Stimulated activated CD4-positive, alpha-beta T cell treated with anti-CD3 and anti-CD28 coated beads, TNF-alpha, amount 100 ng/mL, for 4 hours (primary cell): ENCODE measurements around the gene HYDIN.
"Not testable (repeated sequence)": the region's sequence is repeated elsewhere in the genome, so short reads cannot be mapped to it uniquely, and the experiment has no call there.

ENCODE experiments used
- DNase-seq, 3 experiments: peaks; one replicate each; pipeline ENCODE4 v3.0.0-alpha.2; 2020; ENCODE audit warnings: low read depth in 3 of 3

HYDIN gene

DNA sequence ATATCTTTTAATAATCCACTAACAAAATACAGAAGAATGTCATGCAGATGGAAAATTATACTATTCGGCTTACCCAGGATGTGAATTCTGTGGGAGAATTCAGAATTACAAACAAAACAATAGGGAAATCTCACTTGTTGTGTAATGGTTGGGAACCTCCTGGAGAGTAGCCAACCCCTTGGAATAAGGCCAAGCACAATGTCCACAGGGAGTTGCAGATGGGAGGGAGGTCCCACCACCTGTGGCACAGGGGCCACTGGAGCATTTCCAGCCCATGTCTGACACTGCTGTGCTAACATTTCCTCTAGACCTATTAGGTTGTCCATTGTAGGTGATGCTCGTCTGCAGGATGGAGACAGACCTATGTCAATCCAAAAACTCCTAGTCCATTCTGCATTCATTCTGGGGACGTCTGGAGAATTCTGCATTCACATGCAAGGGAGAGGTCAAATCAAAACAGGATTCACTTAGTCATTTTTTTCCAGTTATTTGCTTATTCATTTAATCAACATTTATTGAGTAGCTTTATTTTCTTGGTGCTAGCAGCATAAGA, 120.8 kb downstream of the HYDIN start:
- not testable (repeated sequence) for DNase-seq

DNA sequence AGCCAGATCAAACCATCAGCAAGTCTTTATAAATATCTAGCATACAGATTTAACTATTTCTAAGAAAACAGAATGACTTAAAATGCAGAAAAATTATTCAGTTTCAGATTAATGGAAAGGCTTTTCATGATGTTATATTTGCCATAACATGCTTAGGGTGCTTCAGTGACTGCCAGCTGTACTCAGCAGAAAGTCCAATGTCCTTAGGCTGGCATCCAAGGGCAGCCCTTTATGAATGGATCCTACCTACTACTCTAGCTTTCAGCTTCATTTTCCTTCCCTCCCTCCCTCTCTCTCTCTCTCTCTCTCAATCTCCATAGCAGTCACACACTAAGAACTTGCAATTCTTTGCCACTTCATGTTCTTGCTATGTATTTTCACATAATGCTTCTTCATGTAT, 124.6 kb downstream of the HYDIN start:
- DNase-seq = not testable (repeated sequence)

DNA sequence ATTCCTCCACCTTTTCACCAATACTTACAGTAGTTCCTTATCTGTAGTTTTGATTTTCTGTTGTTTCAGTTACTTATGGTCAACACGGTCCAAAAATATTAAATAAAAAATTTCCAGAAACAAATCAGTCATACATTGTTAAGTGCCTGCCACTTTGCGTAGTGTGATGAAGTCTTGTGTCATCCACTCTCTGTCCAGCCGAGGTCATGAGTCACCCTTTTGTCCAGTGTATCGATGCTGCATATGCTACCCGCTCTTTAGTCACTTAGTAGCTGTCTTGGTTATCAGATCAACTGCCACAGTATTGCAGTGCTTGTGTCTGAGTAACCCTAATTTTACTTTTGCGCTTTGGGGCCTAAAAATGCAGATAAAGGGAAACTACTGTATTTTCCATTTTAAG, 146.9 kb downstream of the HYDIN start:
- not testable (repeated sequence) for DNase-seq

DNA sequence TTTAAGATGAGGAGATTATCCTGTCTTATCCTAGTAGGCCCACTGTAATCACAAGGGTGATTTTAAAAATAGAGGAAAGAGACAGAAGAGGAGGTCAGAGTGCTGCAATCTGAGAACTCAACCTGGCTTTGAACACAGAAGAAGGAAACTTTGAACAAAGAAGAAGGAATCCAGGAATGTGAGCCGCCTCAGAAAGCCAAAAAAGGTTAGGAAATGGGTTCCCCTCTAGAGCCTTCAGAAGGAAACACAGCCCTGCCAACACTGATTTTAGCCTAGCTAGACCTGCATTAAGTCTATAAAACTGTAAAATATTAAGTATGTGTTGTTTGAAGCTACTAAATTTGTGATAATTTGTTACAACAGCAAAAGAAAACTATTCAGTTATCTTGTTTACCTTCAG, 149.7 kb downstream of the HYDIN start:
- DNase-seq = not testable (repeated sequence)

DNA sequence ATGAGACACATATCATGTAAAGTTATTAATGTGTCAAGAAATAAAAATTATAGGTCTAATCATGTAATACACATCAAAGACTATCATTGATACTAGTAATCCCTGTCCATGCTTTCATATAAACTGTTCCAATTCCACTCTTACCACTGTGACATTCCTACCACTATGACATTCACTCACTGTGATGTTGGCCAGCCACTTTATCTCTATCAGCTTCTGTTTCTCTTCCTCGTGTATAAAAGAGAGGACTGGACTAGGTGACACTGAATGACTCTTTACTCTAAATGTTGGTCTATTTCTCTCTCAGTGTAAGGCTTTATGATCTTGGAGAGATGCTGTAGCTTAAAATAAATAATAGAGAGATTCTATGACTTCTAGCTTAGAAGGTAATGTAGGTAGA, 150.3 kb downstream of the HYDIN start:
- not testable (repeated sequence) for DNase-seq

DNA sequence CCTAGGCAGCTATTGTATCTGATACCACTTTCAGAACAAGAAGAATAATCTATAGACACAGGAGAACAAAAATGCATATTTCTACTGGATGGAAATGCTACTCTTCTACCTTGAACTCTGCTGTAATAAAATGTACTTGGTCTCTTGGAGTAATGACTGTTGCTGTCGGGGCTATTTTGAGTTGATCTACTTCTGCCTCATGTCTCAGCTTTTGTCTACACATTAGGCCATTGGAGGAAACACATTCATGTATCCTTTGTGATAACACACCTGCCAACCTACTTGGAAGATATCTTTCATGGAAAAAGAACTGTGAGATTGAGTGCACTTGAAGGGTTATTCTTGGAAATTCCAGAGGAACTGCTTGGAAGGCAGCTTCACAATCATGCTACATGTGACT, 159.9 kb downstream of the HYDIN start:
- not testable (repeated sequence) for DNase-seq

DNA sequence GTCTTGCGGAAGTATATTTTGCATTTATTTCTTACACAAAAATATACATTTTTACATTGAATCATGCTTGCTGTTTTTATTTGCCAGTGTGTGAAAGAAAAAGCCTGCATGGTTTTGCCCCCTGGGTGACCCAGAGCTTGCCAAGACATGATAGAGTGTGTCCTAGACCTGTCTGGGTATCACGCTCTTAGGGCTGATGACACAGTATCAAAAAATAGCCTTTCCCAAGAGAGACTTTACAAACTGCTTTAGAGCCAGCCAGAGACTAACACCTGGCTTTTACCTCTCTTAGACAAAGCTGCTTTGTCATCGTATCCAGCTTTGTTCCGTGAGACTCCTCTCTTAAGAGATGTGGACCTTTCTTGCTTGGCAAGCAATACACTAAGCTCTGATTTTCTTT, 160.7 kb downstream of the HYDIN start:
- DNase-seq = not testable (repeated sequence)

DNA sequence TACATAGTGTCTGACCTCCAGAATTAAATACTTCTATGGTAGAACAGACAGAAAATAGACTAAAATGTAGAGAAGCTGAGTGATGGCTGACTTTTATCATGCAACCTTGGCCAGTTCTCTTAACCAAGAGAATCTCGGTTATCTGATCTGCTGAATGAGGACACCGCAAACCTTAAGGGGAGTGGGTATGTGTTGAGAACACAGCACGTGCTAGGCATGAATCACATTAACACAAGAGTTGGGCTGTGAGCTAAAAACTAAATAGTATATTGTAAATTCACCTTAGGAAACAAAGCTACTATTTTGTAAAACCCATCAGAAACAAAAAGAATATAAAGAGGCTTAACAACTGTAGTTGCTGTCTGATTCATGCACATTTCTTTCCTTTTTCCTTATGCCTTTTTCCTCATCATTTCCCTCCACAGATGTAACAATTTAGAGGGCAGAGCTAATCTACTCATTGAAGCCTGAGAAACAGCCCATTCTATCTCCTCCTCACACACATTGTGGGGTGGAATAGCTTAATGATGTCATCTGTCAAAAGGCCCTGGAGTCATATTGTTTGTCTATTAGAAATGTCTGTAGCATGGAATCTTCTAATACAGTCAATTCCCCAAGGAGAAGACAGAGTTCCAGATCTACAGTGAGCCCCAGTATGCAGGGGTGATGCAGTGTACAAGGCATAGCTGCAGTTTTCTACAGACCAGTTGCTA, 176.5 kb downstream of the HYDIN start:
- DNase-seq = not testable (repeated sequence)

DNA sequence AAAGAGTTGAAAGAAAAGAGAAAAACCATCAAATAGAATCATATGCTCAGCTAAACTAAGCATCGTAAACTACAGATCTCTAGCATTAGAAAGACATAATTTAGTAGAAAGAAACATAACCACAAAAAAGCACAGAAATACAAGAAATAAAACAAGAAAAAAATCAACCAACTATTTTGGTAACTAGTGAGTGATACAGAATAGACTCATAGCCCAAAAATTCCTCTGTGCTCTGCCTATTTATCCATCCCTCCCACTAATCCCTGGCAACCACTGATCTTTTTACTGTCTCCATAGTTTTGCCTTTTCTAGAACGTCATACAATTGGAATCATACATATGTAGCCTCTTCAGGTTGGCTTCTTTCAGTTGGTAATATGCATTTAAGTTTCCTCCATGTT, 180.2 kb downstream of the HYDIN start:
- DNase-seq = not testable (repeated sequence)

DNA sequence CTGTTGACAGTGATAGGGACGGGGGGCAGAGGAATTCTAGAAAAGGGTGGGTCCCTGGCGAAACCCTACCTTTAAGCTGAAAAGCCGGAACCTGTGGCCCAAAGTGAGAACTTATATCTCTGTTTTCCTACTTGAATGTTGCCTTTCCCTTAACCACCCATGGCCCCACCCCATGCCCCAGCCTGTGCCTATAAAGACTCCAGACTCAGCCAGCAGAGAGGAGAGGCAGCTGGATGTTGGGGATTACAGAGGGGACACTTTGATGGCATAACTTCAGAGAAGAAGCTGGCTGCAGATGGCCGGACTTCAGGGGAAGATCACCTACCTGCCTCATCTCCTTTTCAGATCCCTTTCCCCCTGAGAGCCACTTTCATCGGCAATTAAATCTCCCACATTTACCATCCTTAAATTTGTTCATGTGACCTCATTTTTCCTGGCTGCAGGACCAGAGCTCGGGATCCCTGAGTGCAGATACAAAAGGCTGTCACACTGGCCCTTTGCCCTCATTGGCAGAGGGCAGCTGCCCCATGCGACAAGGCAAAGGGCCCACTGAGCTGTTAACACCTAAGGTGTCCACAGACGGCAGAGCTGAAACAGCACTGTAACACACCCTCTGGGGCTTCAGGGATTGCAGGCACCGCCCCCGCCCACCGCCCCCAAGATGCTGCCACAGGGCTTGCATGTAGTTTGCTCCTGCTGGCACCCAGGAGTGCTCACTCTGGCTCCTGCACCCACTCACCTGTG, 191.0 kb downstream of the HYDIN start:
- DNase-seq = not testable (repeated sequence)

DNA sequence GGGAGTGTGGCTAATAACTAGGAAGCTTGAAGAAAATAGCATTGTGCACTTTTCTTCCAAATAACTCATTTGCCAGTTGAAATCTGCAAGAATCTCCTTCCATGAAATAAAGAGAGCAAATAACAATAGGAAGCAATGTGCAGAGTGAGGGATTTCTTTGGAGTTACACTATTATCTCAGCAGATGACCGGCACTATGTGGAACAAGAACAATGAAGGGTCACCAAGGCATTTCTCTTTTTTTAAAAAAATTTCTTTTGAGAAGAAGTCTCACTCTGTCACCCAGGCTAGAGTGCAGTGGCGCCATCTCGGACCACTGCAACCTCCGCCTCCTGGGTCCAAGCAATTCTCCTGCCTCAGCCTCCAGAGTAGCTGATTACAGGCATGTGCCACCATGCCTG, 192.1 kb downstream of the HYDIN start:
- DNase-seq = not testable (repeated sequence)

DNA sequence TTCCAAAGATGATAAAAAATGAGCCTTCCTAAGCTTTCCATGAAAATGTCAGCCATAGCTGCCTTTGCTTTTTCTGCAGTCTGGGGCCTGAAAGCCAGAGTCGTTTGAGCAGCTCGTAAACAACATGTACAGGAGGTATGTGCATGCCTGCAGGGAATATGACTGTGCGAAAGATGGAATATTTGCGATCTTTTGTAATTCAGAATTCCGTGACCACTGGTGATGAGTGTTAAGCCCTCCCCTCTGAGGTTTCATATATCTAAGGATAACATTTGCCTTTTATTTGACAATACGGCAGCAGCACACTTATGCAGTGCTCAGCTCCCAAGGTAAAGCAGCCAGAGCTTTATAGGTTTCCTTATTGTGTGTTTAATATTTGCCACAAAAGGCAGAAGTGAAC, 192.5 kb downstream of the HYDIN start:
- DNase-seq = not testable (repeated sequence)

DNA sequence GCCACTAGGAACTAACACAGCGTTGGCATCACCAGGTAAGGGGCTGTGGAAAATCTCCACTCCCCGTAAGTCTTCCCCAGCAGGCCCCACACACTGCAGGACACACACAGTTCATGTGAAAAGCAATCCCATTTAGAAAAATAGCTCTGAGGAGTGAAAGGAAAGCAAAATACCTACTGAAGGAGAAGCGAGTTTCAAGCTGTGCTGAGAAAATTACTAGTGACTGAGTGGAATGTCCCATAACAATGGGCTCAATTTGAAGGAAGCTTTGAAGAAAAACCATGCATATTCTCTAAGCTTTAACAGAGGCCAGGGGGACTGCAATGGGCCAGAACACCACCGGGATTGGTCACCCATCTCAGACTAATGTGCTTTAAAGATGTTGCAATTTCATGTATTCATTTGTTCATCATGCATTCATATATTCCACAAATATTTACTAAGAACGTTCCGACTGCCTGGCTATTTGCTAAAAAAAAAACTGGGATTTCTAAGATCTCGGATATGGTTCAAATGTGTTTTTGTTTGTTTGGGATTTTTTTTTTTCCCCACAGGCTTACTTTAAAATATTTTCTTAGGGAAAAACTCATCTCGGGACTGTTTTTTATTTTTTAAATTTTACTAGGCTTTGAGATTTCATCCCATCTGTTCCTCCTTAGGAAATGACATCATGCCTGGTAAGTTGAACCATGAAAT, 202.3 kb downstream of the HYDIN start:
- DNase-seq = not testable (repeated sequence)

DNA sequence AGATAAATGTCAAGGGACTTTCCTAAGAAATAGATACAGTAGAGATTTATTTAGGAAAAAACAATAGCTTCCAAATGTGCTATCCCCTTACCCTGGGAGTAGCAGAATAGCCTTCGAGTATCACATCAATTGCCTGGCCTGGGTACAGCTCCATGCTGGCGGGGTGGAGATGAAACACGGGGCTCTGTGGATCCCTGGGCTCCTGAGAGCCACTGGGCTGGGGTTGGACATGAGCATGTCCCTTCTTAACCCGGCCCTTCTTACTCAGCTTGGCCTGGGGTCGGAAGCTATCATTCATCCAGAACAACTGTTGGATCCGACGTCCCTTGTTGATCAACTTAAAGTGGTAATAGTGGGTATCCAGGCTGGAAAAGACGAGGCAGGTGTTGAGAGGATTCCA, 203.0 kb downstream of the HYDIN start:
- not testable (repeated sequence) for DNase-seq

DNA sequence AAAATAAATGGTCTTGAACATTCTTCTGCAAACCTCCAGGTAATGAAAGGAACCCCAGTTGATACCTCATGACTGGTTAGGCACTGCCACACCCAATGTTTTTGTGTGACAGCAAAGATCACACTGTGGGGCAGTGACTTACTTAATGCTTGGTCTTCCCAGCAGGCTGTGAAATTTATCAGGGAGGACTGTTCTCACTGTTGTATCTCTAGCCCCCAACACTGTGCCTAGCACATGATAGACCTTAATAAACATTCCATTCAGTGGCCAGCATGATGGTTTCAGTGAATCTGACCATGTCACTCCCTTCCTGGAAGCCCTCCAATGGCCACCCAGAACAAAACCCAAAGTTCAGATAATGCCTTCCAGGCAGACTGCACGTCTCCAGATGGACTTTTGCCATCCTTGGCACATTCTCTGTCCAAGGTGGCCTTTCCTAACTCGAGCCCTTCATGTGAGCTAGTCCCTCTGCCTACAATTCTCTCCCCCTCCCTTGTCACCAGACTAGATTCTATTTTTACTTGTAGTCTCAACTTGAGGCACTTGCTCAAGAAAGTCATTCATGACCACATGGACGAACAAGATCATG, 206.6 kb downstream of the HYDIN start:
- DNase-seq = not testable (repeated sequence)

DNA sequence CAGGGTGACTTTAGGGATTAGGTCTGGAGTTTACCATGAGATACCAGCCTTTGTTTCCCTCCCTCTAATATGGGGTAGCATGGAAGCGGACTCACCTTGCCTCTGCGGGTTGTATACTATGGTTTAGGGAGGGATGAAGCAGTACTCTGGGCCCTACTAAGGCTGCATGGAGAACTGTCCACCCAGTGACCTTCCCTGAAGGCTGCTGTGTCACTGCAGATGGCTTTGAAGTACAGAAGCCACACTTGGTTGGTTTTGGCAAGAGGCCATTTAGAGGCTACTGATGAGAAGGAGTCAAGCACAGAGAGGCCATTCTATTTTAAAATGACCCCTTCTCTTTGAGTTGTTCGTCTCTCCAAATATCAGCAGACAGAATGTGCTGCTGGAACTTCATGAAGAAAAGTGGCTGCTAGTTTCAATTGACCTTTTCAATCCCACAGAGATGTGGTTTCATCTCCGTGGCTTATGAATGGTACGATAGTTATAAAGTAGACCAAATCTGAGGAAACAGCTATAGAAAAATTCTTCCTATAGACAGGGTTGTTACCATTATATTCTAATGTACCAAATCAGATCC, 208.5 kb downstream of the HYDIN start:
- DNase-seq = not testable (repeated sequence)

DNA sequence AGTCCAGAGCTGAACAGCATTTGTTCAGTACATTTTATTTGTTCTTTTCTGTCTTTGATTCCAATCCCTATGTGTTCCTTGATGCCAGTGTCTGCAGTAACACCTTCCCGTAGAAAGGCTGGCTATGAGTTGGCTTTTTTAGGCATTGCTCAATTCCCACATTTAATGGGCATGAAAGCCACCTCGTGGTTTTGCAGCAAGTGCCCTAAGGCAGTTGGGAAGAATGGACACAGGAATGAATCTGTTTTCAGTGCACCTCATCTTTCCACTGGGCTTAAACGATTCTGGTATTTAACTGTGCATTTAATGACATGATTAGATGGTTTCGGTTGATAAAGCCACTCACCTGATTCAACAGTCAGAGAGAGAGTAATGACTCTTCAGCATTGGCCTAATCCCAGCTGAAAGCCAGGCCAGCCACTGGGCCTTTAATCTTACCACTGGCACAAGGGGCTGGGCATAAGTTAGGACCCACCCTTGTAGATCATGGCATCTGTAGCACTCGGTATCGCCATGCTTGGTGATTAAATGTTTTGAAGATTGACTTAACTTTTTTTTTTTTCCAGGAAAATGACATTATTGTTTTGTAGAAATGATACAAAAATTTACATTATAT, 211.3 kb downstream of the HYDIN start:
- DNase-seq = not testable (repeated sequence)

DNA sequence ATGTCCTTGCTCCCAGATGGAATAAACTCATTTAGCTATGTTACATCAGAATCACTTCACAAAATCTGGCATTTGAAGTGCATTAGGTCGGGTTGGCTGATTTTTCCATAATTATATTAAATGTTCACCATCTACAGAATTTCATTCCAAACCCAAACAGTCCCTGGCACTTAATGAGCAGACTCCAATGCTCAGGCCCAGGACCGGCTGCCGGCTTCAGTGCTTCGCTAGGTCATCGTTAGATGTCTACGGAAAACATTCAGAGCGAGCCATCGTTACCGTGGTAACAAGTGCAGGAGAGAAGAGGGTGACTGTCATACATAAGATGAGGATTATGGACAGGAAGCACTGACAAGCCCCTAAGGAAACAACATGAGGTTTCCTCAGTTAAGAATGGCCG, 215.1 kb downstream of the HYDIN start:
- not testable (repeated sequence) for DNase-seq

DNA sequence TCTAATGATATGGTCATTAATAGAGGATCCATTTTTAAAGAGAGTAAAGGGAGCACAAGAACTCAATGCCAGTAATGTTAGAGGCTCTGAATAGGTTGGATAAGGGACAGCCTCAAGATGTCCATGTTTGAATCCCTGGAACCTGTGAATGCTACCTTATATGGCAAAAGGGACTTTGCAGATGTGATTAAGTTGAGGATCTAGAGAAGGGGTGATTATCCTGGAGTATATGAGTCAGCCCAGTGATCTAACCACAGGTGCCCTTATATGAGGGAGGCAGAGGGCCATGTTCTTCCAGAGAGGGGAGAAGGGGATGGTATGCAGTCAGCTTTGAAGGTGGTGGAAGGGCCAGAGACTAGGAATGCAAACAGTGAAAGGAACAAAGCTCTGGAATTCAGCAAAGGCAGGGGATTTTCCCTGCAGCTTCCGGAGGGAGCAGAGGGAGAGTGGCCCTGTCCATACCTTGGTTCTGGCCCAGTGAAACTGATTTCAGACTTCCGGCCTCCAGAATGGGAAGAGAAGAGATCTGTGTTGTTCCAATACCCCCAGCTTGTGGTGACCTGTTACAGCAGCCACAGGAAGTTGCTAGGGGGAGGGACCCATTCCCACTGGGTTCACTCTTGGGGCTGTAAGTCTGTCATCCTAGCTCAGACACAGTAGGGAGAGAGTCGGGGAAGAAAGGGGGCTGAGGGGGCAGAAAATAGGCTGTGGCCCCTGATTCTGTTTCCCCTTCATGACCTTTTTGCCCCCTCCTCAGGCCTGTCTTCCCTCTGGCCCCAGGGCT, 220.9 kb downstream of the HYDIN start:
- not testable (repeated sequence) for DNase-seq

DNA sequence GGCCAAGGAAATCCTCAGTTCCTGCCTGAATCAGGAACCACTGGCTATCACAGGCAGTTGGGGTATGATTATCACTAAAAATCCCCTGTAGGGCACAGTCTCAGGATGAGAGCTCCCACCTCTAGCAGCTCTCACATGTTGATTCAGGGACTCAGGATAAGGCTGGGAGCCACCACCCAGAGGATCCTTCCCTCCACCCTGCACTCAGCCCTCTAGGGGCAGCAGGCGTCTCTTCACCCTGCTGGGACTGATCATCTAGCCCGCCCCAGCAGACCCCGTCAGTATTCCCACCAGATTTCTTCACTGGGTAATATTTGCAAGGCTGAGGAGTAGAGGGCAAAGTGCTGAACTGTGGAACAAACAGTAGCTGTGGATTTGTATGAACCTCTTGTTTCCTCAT, 224.0 kb downstream of the HYDIN start:
- DNase-seq = not testable (repeated sequence)
